Subcutaneous adipose tissue (tissue), 4 donors: ENCODE measurements around the gene FAM180A. TPM values are rescaled to one million over a fixed set of nuclear protein-coding genes. Genes with fewer than 3 reads are reported as not detected.

Experiments
- CTCF ChIP-seq: fragments of 450-650 bp; IDR thresholded peaks from one replicate; pipeline ENCODE4 v1.5.1; 2016; ENCODE audit warnings: low read depth, mild to moderate bottlenecking, control low read depth, antibody characterized with exemption, moderate library complexity
- total RNA-seq, 4 donors: library from RNA; depleted of rRNA; stranded (reverse); fragments of >200 nt; gene quantifications; one replicate each; pipeline ENCODE4 v1.1.0, GENCODE V29; 2016

The FAM180A gene
- total RNA-seq, 4 donors from 2014 or later: 1.1 to 9.9 (median 6.3) TPM

- TF ChIP-seq CTCF: no peak
Measured at GRCh38 chr7:135782377-135782776, 33.8 kb upstream of the FAM180A start.

DNA sequence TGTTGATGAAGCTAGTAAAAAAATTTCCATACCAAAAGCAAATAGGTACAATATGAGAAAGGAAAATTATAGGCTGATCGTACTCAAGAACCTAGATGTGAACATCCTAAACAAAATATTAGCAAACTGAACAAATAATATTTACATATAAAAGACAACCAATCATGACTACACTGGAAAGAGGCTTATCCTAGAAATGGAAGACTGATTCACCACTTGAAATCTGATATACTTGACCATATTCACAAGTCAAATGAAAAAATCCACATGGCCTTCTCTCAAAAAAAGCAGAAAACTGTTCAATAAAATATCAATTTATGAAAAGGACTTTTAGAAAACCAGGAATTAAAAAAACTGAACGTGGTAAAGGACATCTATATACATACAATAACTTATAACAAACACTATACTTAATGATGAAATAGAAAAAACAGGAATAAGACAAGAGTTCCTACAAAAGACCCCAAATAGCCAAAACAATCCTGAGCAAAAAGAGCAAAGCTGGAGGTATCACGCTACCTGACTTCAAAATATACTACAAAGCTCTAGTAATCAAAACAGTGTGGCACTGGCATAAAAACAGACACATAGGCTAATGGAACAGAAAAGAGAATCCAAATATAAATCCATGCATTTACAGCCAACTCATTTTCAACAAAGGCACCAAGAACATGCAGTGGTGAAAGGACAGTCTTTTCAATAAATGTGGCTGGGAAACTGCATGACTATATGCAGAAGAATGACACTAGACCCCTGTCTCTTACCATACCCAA lies 29.2 kb upstream of the FAM180A start:
- TF ChIP-seq CTCF: no peak

DNA sequence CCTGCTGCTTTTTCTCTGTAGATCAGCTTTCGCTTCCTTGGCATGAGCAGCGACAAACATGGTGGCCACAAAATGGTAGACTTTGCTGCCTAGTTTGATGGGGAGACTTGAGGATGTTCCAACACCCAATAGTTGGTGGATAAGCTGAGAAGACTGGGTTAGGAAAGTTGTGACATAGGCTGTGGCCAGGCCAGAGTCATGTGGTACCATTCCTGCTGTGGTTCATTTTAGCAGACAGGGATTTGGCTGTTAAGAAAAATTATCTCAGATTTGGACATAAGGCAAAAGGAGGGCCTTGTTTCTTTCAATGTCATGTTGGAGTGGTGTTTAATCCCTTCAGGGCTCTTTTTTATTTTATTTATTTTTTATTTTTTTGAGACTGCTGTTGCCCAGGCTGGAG lies 26.6 kb upstream of the FAM180A start:
- TF ChIP-seq CTCF: no peak

- no peak for TF ChIP-seq CTCF
Measured at GRCh38 chr7:135774284-135774683, 25.7 kb upstream of the FAM180A start.

DNA sequence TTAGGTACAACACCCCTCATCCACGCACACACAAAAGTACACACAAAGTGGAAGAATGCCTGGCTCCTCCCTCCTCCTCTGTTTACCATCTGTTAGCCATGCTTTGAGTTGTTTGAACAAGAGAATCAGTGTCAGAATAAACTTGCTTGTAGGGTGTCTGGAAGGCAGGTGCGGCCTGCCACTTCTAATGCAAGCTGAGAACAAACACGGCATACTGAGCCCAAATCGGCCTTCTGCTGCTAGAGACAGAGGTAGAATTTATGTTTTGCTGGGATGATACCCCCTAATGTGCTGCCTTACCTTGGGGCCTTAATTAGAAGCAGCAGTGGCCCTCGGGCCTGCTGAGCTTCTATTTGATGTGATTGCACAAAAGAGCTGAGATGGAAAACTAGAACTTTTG lies 24.9 kb upstream of the FAM180A start:
- no peak for TF ChIP-seq CTCF

DNA sequence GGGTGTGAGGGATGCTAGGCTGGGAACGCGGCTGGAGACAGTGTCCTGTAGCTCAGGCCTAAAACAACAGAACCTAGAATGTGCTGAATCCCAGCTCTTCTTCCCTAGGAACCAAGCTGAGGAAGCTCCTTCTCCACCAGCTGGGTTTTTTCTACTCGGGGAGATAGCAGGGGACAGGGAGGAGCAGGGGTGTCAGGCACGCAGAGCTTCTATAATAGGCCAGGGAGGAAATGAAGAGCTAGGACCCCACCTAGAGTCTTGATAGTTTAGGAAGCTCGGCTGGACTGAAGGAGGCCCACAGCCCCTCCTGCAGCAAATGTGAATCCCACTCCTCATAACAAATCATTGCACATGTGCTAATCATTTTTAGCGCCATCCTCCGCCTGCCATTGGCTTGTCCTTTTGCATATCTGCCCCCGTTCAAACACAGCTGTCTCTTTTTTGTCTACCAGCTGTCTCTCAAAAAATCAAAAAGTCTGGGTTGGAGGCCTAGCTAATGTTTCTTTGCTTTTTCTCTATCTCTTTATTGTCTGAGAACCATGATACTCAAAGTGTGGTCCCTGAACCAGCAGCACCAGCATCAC lies 24.1 kb upstream of the FAM180A start:
- TF ChIP-seq CTCF: no peak

- no peak for TF ChIP-seq CTCF
Measured at GRCh38 chr7:135771961-135772638, 23.5 kb upstream of the FAM180A start.
